Measurements from ENCODE around the gene STARD10.

STARD10 gene

DNA sequence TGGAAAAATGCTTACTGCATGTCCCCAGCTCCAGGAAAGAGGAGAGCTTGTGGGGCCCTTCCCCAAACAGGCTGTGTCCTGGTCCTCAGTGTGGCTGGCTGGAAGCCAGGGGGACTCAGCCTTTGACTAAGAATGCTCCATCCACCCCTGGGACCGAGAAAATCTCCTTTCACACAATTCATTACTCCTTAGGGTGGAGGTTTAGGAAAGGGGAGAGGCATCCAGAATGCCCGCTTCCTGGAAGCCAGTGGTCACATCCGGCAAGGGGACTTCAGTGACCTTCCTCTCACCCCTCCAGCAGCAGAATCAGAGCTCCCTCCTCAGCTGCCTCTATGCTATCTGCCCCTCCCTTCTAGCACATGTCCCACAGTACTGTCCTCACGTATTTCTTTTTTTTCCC is 42.3 kb upstream of the STARD10 start:
- TF ChIP-seq CTCF (conservative IDR thresholded peaks at IDR 0.05; ENCODE audit: low read depth, low read length): no peak
- DNase-seq (ENCODE audit: low read depth): no peak
- H3K4me3 ChIP-seq (ENCODE audit: low read depth, low read length): no peak overlapping the region

- no peak overlapping the region for H3K4me3 ChIP-seq (ENCODE audit: low read depth, low read length)
- no peak for TF ChIP-seq CTCF (conservative IDR thresholded peaks at IDR 0.05; ENCODE audit: low read depth, low read length)
- no peak for DNase-seq (ENCODE audit: low read depth)
Measured at GRCh38 chr11:72834905-72835304, 41.1 kb upstream of the STARD10 start.

DNA sequence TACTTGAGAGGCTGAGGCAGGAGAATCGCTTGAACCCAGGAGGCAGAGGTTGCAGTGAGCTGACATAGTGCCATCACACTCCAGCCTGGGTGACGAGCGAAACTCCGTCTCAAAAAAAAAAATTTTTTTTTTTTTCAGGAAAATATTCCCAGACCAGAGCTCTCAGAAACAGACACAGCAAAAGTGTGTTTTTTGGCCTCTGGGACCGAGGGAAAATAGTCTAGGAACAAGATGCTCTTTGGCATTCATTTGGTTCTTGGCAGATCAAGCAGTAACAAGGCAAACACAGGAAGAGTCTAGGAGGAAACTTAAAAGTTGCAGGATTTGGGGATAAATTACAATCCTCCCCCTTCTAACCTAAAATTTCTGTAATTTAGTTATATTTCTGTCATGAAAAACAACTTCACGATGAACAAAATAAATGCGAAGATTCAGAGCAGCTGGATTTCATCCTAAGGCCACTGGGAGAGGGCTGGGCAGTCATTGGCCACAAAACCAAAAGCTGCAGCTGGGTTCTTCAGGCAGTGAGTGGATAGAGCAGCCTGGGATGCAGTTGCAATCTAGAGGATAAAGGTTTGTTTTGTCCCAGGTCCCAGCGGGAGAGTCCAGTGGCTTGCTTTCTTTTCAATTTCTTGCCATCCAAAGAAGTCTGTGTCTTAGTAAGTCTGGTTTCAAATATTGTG is 40.1 kb upstream of the STARD10 start:
- no peak for DNase-seq (ENCODE audit: low read depth)
- TF ChIP-seq CTCF (conservative IDR thresholded peaks at IDR 0.05; ENCODE audit: low read depth, low read length): no peak

DNA sequence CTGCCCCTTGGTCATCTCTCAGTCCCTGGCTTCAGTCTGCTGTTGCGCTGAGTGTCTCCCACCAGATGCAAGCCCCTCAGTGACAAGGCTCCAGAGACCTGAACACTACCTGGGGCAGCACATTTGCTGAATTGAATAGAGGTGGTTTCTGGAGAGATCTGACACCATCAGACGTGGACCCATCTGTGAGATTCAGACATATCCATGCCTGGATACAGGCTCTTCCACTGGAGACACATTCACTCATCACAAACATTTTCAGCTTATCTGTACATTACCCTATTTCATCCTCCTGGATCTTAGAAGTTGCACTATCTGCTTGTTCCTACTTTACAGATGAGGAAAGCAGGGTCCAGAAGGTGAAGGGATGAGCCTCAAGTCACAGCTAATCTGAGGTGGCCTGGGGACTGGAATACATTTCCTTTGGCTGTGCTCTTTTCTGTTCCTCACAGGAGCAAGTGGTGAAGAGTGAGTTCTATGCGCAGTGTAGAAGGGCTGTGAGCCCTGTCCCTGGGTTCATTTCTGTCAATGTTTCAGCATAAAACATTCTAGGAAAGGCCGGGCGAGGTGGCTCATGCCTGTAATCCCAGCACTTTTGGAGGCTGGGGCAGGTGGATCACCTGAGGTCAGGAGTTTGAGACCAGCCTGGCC is 39.4 kb upstream of the STARD10 start:
- TF ChIP-seq CTCF (conservative IDR thresholded peaks at IDR 0.05; ENCODE audit: low read depth, low read length): no peak
- no peak for DNase-seq (ENCODE audit: low read depth)
- H3K4me3 ChIP-seq (ENCODE audit: low read depth, low read length): no peak overlapping the region

More for the DNA sequence above, 40.1 kb upstream of the STARD10 start:
- H3K4me3 ChIP-seq (ENCODE audit: low read depth, low read length): no peak overlapping the region

DNA sequence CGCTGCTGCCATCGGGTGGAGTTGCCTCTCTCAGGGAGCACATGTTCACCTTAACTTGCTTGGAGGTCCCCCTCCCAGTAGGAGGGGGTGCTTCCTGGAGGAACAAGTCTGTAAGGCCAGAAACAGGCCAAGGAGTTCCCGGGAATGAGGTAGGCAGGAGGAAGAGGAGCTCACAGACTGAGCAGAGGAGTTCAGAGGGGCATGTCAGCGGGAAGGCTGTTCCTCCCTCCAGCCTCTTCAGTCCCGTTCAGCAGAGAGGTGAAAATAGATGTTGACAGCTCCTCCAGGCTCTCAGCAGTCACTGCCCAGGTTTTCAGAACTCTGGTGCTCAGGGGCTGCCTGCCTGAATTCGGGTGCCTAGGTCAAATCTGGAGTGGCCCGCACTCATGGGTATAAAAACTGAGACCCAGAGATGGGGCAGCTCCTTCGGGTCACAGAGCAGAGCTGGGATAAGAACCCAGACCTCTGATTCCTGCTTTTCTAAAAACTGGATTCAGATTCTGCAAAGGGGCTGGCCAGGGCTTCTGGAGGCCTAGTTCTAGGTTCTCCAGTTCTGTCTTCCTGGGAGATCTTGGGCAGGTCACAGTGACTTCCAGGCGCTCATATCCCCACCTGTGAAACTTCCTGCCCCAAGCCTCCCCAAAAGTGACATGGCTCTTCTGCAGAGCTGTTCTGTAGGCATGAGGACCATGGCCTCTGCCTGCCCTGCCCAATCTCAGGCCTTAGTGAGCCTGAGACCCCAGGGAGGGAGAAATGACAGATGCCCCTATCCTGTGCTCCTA is 38.6 kb upstream of the STARD10 start:
- no peak overlapping the region for H3K4me3 ChIP-seq (ENCODE audit: low read depth, low read length)
- TF ChIP-seq CTCF (conservative IDR thresholded peaks at IDR 0.05; ENCODE audit: low read depth, low read length): no peak
- DNase-seq (ENCODE audit: low read depth): no peak

DNA sequence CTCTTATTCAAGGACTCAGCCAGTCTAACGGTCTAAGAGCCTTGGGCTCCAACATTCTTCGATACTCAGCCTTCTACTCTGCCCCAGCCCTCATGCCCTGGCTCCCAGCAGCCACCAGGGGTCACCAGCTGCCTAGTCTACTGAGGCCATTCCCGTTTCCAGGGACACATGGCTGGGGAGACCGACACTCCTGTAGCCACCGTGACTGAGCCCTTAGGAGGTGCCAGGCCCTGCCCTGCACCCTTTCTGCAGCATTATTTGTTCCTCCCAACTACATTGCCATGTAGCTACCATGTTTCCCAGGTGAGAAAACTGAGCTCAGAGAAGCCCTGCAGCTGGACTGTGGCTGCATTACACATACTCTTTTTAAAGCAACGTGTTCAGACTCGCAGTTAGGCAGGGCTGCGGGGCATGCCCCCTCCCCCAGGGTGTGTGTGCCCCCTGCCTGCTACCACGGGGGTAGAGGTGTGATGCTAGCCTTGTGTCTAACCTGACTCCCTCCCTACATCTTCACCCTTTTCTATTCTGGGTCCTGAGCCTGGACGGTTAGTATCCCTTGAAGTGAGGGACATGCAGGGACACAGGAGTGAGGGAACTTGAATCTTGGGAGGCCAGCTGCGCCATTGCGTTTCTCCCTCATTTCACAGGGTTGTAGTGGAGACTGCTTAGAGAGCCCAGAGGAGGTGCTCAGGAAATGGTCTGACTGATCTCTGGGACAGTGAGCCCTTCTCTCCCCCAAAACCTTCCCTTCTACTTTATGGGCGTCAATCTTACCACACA is 37.9 kb upstream of the STARD10 start:
- peak; percentile 84 for DNase-seq (ENCODE audit: low read depth)
- TF ChIP-seq CTCF (conservative IDR thresholded peaks at IDR 0.05; ENCODE audit: low read depth, low read length): peak; percentile 98
- no peak overlapping the region for H3K4me3 ChIP-seq (ENCODE audit: low read depth, low read length)

Data from choroid plexus epithelial cell (primary cell).